ENCODE measurements around the gene SYMPK.

GRCh38 chr19:45768655-45768983 lies 94.3 kb downstream of the SYMPK start:
- TF ChIP-seq POLR2A (IDR thresholded peaks at IDR 0.05) (no peak), CTCF (IDR thresholded peaks at IDR 0.05) (no peak)
